ENCODE measurements around the gene HYAL3. TPM values are rescaled to one million over a fixed set of nuclear protein-coding genes. Genes with fewer than 3 reads are reported as not detected.

Gene HYAL3
- polyA plus RNA-seq, 3 donors: 3.4 to 5.8 (median 4.9) TPM

- Mint-ChIP-seq H3K27ac (peak overlapping the region in 1 of 7 donors; percentile 32), H3K36me3 (peaks cover 3 to 17% of the 10 kb centered on the region in 2 donors), H3K4me1 (peaks cover 33% of the 10 kb centered on the region), H3K27me3 (ENCODE audit: low read depth in 3 of 3) (no peaks in the 10 kb centered on the region), H3K9me3 (no peaks in the 10 kb centered on the region), H3K4me3 (no peak overlapping the region)
- peaks cover 5 to 8% of the 10 kb centered on the region in 2 donors for H3K36me3 ChIP-seq (replicated peaks in 1 of 2; ENCODE audit: control insufficient read depth in 1 of 2, insufficient read depth in 2 of 2, low read length in 2 of 2)
- peaks cover 41% of the 10 kb centered on the region for H3K79me2 ChIP-seq (ENCODE audit: insufficient read depth, low read length)
- H3K9ac ChIP-seq (ENCODE audit: insufficient read depth, low read length, poor library complexity, severe bottlenecking): no peak overlapping the region
- TF ChIP-seq, protein P1, sequence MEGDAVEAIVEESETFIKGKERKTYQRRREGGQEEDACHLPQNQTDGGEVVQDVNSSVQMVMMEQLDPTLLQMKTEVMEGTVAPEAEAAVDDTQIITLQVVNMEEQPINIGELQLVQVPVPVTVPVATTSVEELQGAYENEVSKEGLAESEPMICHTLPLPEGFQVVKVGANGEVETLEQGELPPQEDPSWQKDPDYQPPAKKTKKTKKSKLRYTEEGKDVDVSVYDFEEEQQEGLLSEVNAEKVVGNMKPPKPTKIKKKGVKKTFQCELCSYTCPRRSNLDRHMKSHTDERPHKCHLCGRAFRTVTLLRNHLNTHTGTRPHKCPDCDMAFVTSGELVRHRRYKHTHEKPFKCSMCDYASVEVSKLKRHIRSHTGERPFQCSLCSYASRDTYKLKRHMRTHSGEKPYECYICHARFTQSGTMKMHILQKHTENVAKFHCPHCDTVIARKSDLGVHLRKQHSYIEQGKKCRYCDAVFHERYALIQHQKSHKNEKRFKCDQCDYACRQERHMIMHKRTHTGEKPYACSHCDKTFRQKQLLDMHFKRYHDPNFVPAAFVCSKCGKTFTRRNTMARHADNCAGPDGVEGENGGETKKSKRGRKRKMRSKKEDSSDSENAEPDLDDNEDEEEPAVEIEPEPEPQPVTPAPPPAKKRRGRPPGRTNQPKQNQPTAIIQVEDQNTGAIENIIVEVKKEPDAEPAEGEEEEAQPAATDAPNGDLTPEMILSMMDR (IDR thresholded peaks at IDR 0.05): no peak
- H3K4me3 ChIP-seq (replicated peaks in 1 of 3; ENCODE audit: low read depth in 2 of 3, low read length in 3 of 3): no peak overlapping the region
- intact Hi-C loops (cut with micrococcal nuclease): loop anchor here (5.0 kb wide), 1 partner anchor 43 kb away; no protein-coding TSS in a partner anchor
- DNase-seq: peak in 1 of 3 donors; percentile 5
- H3K4me2 ChIP-seq (replicated peaks; ENCODE audit: extremely low read depth, low read length, poor library complexity, severe bottlenecking): no peak overlapping the region
- H2AFZ ChIP-seq (ENCODE audit: insufficient read depth, low read depth, low read length, poor library complexity, severe bottlenecking): no peak overlapping the region
- H3K27ac ChIP-seq (ENCODE audit: low read depth in 1 of 2, low read length in 2 of 2): no peak overlapping the region
- no peaks in the 10 kb centered on the region for H4K20me1 ChIP-seq (ENCODE audit: insufficient read depth, low read length)
- no peaks in the 10 kb centered on the region for H3K9me3 ChIP-seq (replicated peaks in 1 of 2; ENCODE audit: control insufficient read depth in 1 of 2, insufficient read depth in 1 of 2, low read length in 2 of 2)
- H3K27me3 ChIP-seq (ENCODE audit: control insufficient read depth in 2 of 2, insufficient read depth in 2 of 2, low read length in 2 of 2): no peaks in the 10 kb centered on the region
- peaks cover 33 to 43% of the 10 kb centered on the region in 2 donors for H3K4me1 ChIP-seq (ENCODE audit: control insufficient read depth in 1 of 2, insufficient read depth in 2 of 2, low read length in 2 of 2)
- WGBS (ENCODE audit: insufficient coverage): 97% methylated on average over 22 of the region's 22 CpGs
Observed at GRCh38 chr3:50294492-50295403, 4.5 kb downstream of the HYAL3 start.

GRCh38 chr3:50294089-50294488, 5.1 kb downstream of the HYAL3 start:
- intact Hi-C loops (cut with micrococcal nuclease): no loop called here
- Histone ChIP-seq H3K79me2 (ENCODE audit: insufficient read depth, low read length) (peaks cover 41% of the 10 kb centered on the region), H3K4me3 (replicated peaks in 1 of 3; ENCODE audit: low read depth in 2 of 3, low read length in 3 of 3) (no peak overlapping the region), H3K9me3 (replicated peaks in 1 of 2; ENCODE audit: control insufficient read depth in 1 of 2, insufficient read depth in 1 of 2, low read length in 2 of 2) (no peaks in the 10 kb centered on the region), H4K20me1 (ENCODE audit: insufficient read depth, low read length) (no peaks in the 10 kb centered on the region), H3K9ac (ENCODE audit: insufficient read depth, low read length, poor library complexity, severe bottlenecking) (no peak overlapping the region), H3K4me1 (ENCODE audit: control insufficient read depth in 1 of 2, insufficient read depth in 2 of 2, low read length in 2 of 2) (peaks cover 31 to 41% of the 10 kb centered on the region in 2 donors), H3K27me3 (ENCODE audit: control insufficient read depth in 2 of 2, insufficient read depth in 2 of 2, low read length in 2 of 2) (no peaks in the 10 kb centered on the region), H2AFZ (ENCODE audit: insufficient read depth, low read depth, low read length, poor library complexity, severe bottlenecking) (no peak overlapping the region), H3K4me2 (replicated peaks; ENCODE audit: extremely low read depth, low read length, poor library complexity, severe bottlenecking) (no peak overlapping the region), H3K36me3 (replicated peaks in 1 of 2; ENCODE audit: control insufficient read depth in 1 of 2, insufficient read depth in 2 of 2, low read length in 2 of 2) (peaks cover 12 to 14% of the 10 kb centered on the region in 2 donors), H3K27ac (ENCODE audit: low read depth in 1 of 2, low read length in 2 of 2) (no peak overlapping the region)
- peaks cover 8 to 23% of the 10 kb centered on the region in 2 donors for H3K36me3 Mint-ChIP-seq
- 80% methylated on average over 1 of the region's 4 CpGs for WGBS (ENCODE audit: insufficient coverage)
- peaks cover 30% of the 10 kb centered on the region for H3K4me1 Mint-ChIP-seq
- H3K9me3 Mint-ChIP-seq: no peaks in the 10 kb centered on the region
- peak in 1 of 3 donors; percentile 2 for DNase-seq
- H3K27me3 Mint-ChIP-seq (ENCODE audit: low read depth in 3 of 3): no peaks in the 10 kb centered on the region
- TF ChIP-seq, protein P1 (IDR thresholded peaks at IDR 0.05): no peak
- H3K4me3 Mint-ChIP-seq: no peak overlapping the region
- no peak overlapping the region for H3K27ac Mint-ChIP-seq

All from CD14-positive monocyte (primary cell).